Erythroblast (primary cell): Measurements from ENCODE around the gene SPSB4.

Experiments used
- GATA1 ChIP-seq: IDR thresholded peaks from 2 replicates; pipeline ENCODE4 v1.6.1; 2011; ENCODE audit warnings: low read depth, mild to moderate bottlenecking, control low read depth, low read length, moderate library complexity
- POLR2A ChIP-seq: IDR thresholded peaks from 2 replicates; pipeline ENCODE4 v1.6.1; 2011; ENCODE audit warnings: mild to moderate bottlenecking, low read length

DNA sequence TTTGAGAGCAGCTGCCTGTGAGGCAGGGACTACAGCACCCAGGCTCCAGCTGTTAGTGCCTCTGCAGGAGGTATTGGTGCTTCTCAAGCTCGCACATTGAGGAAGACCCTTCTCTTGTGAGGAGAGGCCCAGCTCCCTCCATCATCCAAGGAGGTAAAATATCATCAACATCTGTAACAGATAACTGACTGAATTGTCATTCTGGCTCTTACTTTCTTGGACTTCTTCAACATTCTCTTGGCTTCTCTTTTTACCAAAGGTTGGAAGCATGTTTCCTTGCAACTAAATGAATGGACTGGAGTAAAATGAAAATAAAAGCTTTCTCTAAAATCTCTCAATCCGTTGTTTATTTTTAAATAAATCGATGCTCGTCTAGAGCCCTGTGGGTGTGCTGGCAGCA lies 127.4 kb downstream of the SPSB4 start:
- TF ChIP-seq POLR2A (no peak), GATA1 (no peak)
